NCI-H510A treated with DMSO at 0.1 percent for 48 hours (cell line): ENCODE data around the gene MED7.
A peak's percentile ranks its signal among the peaks of the same experiment; 100 is the strongest.

ENCODE experiments used
- DNase-seq: peaks from one replicate; lab custom pipeline; 2025; lab: John Stamatoyannopoulos, UW

MED7 gene

DNA sequence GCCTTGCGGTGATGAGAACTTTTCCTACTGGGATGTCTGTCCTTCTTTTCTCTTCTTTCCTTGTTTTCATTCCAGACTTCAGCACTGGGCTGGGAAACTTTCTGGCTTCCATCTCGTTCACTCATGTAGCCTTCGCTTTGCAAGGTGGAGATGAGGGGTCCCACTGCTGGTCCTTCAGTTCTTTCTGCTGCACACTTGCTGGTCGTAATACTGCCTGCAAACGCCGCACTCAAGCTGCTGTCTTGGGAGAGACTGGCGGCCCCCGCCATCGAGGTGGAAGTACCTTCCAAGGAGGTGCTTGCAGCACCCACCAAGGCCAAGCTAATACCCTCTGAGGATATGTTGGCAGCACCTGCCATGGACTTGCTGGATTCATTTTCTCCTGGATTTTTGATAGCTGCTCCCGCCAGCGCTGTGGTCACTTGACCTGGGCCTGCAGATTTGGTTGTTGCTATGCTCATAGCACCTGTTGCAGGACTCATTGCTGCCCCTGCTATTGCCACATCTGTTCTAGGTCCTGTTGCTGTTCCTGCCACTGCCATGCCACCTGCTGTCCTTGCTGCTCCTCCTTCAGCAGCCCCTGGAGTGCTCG, 20.4 kb upstream of the MED7 start:
- DNase-seq: no peak

DNA sequence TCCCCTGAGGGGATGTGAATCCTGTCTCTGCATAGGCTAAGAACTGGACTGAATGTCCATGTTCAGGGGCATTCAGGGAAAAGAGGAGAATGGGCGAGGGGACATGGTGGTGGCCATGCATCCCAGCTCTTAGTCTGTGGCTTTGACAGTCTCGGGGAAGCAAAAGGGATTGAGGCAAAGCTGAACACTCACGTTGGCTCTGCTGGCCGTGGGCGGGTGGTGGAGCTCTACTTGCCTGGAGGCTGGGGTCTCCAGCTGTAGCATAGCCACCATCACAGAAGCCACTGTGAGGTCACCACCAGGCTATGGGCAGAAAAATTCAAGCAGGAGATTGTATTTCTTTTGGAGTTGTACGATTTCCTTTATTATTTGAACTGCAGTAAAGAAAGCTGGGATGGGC, 19.3 kb upstream of the MED7 start:
- DNase-seq: no peak

GRCh38 chr5:157160001-157160400, 17.3 kb upstream of the MED7 start:
- no peak for DNase-seq

DNA sequence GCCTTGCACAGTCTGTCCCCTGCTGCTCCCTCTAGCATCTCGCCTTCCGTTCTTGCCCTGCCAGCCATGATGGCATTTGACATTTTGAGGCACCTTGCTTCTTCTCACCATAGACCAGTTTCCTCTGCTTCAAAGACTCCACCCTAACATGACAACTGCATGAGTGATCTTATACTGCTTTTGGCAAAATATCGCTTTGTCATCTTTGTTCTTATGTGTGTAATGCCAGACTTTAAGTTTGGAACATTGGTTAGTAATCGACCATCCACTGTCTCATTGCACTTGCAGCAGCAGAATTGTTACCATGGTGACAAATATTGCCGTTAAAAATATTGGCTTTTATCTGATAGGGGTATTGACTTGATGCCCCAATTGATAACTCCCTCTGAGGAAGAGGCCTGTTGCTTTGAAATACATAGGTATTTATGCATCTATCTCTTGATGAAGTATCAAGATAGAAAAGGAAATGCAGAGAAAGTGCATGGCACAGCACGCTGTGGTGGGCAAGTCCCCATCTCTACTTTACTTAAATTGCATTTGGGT, 16.6 kb upstream of the MED7 start:
- no peak for DNase-seq

- DNase-seq: no peak
Measured at GRCh38 chr5:157157293-157157891, 14.7 kb upstream of the MED7 start.

DNA sequence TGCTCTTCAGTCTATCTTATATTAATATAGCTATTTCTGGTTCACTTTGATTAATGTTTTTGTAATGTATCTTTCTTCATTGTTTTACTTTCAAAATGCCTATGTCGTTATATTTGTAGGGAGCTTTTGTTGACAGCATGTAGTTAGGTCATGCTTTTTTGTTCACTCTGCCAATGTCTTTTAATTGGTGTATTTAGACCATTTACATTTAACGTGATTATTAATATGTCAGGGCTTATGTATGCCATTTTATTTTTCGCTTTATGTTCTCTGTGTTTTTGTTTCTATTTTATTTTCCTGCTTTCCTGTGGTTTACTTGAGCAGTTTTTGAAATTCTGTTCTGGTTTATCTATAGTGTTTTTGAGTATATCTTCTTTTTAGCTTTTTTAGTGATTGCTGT, 12.6 kb upstream of the MED7 start:
- no peak for DNase-seq

DNA sequence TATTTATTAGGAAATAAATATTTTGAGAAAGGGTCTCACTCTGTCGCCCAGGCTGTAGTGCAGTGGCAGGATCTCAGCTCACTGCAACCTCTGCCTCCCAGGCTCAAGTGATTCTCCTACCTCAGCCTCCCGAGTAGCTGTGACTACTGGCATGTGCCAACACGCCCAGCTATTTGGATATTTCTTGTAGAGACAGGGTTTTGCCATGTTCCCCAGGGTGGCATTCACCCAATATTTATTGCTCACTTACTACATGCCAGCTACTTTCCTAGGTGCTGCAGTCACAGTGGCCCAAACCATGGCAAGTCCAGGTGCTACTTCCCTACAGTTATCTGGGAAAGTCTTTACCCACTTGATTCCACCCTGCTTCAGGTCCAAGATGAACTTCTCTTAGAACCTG, 8.3 kb upstream of the MED7 start:
- DNase-seq: no peak

DNA sequence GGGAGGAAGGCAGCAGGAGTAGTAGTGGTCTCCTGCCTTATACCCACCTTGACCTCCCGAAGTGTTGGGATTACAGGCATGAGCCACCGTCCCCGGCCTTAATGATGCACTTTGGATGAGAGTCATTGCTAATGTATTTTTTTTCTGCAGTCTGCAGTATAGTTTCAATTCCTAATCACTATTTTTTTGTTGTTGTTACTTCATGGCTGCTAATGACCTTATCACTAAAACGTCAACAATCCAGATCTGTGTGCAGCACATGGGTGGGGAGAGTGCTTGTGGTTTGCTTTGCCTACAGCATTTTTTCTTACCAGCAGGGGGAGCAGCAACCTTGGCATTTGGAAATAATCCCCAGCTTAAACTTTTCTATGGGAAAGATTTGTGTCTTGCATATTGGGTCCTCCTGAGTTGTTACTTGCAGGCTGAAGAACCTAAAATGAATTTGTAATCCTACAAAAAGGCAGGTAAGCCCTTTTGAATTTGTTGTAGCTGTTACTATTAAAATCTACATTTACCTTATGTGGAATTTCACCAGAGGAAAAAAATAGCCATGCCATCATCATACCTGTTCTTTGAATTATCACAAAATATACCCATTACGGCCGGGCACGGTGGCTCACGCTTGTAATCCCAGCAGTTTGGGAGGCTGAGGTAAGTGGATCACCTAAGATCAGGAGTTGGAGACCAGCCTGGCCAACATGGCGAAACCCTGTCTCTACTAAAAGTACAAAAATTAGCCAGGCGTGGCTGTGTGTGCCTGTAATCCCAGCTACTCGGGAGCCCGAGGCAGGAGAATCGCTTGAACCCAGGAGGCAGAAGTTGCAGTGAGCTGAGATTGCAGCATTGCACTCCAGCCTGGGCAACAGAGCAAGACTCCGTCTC, 6.3 kb upstream of the MED7 start:
- peak; percentile 34 for DNase-seq

- peak; percentile 27 for DNase-seq
Measured at GRCh38 chr5:157143127-157143971, 684 bp upstream of the MED7 start.

DNA sequence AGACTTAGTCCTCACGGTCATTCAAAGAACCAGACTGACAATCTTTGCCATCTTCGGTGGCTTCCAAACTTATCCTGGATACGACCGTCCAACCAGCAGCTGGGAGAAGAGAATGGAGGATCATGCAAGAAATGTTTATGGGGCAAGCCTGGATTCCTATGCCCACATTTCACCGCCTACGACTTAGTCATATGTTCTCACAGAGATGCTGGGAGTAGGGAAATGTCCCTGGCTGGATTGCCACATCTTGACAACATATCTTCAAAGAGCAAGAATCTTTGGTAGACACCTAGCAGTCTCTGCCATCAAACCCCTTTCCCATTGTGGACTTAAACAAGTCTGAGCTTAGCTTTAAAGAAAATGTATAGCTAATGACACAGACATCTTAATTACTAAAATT, 5.0 kb downstream of the MED7 start:
- DNase-seq: no peak

GRCh38 chr5:157132281-157132612, 10.4 kb downstream of the MED7 start:
- no peak for DNase-seq

DNA sequence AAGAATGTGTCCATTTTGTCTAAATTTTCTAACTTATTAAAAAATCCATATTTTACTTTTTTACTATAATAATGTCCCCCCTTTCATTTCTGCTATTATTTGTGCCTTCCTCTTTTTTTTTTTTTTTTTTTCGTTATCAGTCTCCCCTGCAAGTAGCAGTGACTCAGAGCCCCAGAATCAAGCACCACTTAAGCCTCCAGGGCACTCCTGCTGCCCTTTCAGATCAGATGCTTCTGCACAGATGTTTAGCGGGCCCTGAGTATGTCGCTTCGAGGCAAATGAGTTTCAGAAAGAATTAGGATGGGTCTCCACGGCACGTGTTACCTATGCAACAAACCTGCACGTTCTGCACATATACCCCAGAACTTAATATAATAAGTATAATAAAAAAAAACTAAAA, 11.7 kb downstream of the MED7 start:
- DNase-seq: no peak

DNA sequence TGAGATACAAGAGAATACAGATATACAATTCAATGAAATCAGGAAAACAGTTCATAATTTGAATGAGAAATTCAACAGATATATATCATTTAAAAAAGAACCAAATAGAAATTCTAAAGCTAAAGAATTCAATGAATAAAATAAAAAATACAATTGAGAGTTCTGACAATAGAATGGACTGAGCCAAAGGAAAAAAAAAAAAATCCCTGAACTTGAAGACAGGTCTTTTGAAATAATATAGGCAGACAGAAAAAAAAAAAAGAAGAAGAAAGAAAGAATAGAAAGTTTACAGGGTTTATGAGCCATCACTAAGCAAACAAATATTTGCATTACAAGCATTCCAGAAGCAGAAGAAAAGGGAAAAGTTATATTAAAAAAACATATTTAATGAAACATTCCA, 21.0 kb downstream of the MED7 start:
- no peak for DNase-seq

GRCh38 chr5:157120102-157120501, 22.6 kb downstream of the MED7 start:
- no peak for DNase-seq

GRCh38 chr5:157116483-157116954, 26.1 kb downstream of the MED7 start:
- DNase-seq: no peak

- DNase-seq: no peak
Measured at GRCh38 chr5:157115502-157115901, 27.2 kb downstream of the MED7 start.

DNA sequence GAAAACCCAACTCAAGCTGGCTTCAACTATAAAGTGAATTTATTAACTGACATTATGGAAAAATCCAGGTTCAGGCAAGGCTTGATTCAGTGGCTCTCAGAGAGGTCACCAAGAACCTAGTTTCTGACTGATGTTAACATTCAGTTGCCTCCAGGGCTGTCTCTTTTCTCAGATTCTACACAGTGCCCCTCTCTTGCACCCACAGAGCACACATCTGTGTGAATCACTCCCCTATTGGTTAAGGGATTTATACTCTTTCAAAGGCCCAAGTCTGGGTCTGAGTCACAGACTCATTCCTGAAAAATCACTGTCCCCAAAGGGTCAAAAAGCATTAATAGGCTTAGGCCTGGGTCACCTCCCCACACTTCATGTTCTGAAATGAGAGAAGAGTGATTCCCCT, 27.7 kb downstream of the MED7 start:
- no peak for DNase-seq

DNA sequence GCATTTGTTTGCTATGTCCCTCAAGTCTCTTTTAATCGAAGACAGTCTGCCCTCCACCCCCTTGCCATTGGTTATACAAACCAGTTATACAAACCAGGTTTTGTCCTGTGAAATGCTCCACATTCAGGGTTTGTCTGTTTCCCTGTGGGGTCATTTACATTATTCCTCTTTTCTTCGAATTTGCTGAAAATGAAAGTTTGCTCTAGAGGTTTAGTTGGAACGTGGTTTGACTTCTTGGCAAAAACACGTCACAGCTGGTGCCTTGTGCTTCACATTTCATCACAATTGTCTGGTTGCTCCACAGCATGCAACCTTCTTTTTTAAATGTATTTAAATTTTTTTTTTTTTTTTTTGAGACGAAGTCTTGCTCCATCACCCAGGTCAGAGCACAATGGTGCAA, 29.7 kb downstream of the MED7 start:
- DNase-seq: no peak

GRCh38 chr5:157109744-157110143, 32.9 kb downstream of the MED7 start:
- no peak for DNase-seq

GRCh38 chr5:157108976-157109375, 33.7 kb downstream of the MED7 start, which contains the start of gene HAVCR2:
Gene HAVCR2, minus strand, starts transcription at chr5:157109044. Its CDS starts 61 bp downstream, at chr5:157108983.
- no peak for DNase-seq

- no peak for DNase-seq
Measured at GRCh38 chr5:157107508-157107907, 35.2 kb downstream of the MED7 start.
